ENCODE data around the gene DENND4A.
"Not testable (repeated sequence)": the region's sequence is repeated elsewhere in the genome, so short reads cannot be mapped to it uniquely, and the experiment has no call there.

The DENND4A gene

GRCh38 chr15:65818927-65819562 is 27.0 kb upstream of the DENND4A start:
- no peak for DNase-seq

DNA sequence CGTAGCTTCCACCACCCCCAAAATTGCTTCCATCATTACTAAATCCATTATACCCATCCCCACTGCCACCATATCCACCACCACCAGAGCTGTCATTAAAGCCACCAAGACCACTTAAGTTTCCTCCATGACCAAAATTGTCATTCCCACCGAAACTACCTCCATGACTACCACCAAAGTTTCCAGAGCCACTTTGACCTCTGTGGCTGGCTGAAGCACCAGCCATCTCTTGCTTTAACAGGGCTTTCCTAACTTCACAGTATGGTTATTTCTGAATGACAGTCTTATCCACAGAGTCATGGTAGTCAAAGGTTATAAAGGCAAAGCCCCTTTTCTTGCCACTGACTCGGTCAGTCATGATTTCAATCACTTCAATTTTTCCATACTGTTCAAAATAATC is 24.3 kb upstream of the DENND4A start:
- DNase-seq = no peak

DNA sequence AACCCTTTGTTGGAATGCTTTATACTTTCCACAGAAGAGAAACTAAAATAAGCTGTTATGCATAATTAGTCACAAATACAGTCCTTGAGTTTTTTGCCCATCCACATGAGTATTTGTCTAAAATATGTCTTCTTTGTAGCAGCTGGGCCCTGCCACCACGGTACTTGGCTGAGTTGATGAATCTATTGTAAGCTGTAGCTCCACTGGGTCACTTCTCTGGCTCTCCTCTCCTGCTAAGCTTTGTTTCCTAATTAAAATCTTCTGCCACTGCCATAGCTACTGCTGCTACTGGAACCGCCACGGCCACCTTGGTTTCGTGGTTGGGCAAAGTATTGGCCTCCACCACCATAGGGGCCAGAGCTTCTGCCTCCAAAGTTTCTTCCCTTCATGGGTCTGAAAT is 23.9 kb upstream of the DENND4A start:
- not testable (repeated sequence) for DNase-seq

DNA sequence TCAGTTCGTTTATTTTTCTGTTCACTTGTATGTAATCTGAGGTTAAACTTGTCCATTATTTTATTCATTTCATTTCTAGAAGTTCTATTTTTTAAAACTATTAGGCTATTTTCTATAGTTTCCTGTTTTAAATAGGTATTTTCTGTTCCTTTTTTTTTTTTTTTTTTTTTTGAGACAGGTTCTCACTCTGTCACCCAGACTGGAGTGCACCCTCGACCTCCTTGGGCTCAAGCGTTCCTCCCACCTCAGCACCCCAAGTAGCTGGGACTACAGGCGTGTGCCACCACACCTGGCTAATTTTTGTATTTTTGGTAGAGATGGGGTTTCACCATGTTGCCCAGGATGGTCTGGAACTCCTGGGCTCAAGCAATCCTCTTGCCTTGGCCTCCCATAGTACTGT is 22.2 kb upstream of the DENND4A start:
- not testable (repeated sequence) for DNase-seq

GRCh38 chr15:65812916-65813315 is 20.8 kb upstream of the DENND4A start:
- DNase-seq = no peak

DNA sequence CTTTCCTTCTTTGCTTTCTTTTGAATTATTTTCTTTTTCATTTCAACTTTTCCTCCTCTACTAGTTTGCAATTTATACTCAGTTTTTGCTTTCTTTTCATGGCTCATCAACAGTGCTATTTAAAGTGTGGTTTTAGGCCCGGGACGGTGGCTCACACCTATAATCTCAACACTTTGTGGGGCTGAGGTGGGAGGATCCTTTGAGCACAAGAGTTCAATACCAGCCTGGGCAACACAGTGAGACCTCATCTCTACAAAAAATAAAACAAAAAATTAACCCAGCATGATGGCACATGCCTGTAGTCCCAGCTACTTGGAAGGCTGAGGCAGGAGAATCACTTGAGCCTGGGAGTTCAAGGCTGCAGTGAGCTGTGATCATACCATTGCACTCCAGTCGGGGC is 20.4 kb upstream of the DENND4A start:
- DNase-seq = no peak

- no peak for DNase-seq
Observed at GRCh38 chr15:65811835-65812234, 19.7 kb upstream of the DENND4A start.

DNA sequence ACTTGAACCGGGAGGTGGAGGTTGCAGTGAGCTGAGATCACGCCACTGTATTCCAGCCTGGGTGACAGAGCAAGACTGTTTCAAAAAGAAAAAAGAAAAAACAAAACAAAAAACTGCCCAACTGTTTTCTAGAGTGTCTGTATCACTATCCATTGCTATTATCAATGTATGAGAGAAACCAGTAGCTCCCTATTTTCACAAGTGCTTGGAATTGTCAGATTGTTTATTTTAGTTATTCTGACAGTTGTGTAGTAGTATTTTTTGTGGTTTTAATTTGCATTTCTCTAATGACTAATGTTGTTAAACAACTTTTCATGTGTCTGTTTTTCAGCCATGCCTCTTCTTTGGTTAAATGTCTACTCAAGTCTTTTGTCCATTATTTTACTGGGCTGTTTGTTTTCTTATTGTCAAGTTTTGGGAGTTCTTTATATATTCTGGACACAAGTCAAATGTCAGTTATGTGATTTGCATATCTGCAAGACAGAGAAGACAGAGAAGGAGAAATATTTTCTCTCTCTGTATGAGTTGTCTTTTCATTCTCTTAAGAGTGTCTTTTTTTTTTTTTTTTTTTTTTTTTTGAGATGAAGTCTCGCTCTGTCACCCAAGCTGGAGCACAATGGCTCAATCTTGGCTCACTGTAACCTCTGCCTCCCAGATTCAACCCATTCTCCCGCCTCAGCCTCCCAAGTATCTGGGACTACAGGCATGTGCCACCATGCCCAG is 19.1 kb upstream of the DENND4A start:
- DNase-seq = not testable (repeated sequence)

GRCh38 chr15:65806397-65806796 is 14.3 kb upstream of the DENND4A start:
- no peak for DNase-seq

- no peak for DNase-seq
Observed at GRCh38 chr15:65805019-65805745, 13.1 kb upstream of the DENND4A start.

- DNase-seq = no peak
Observed at GRCh38 chr15:65804252-65804931, 12.3 kb upstream of the DENND4A start.

DNA sequence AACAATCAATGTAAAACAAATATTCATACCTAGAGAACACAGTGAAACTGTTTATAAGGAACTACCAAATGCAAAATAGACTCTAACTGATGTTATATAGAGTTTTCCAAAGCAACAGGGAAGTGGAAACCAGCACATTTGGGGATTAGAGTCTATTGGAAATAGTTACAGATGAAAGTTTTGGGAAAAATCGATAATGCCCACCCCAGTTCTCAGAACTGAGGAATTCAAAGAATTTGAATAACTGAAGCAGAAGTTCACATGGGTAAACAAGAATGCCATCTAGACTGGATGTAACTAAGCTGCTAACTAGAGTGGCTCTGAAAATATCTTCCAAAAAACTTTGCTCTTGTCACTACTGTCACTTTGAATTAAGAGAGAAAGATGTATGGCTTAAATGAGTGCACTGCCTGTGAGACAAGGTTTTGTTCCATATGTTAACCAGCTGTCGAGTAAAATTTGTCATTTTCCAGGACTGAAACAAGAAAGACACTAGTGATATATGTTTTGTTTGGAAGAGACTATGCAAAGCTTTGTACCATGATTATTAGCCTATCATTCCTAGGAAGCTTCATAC is 9.2 kb upstream of the DENND4A start:
- DNase-seq = no peak

GRCh38 chr15:65796610-65797078 is 4.6 kb upstream of the DENND4A start:
- DNase-seq = no peak

DNA sequence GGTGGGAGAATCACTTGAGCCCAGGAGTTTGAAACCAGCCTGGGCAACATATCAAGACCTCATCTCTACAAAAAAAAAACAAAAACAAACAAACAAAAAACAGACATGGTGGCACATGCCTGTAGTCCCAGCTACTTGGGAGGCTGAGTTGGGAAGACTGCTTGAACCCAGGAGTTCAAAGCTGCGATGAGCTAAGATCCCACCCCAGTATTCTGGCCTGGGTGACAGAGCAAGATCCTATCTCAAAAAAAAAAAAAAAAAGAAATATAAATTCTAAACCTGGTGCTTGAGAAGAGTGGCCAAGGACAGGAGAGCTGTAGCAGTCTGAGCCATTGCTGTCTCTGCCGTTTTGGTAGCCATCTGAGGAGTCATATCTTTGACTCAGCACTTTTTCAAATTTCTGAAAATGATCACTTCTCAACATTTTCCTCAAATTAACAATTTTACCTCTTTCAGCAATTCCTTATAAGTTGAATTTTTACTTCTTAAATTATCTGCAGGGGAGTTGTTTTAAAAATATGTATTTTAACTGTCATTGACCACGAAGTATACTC is 3.6 kb upstream of the DENND4A start:
- no peak for DNase-seq

- no peak for DNase-seq
Observed at GRCh38 chr15:65793818-65794104, 1.7 kb upstream of the DENND4A start.

- peak; percentile 58 for DNase-seq
Observed at GRCh38 chr15:65792988-65793817, 1.1 kb upstream of the DENND4A start.

- peak; percentile 83 for DNase-seq
Observed at GRCh38 chr15:65791335-65792137, 557 bp downstream of the DENND4A start.

DNA sequence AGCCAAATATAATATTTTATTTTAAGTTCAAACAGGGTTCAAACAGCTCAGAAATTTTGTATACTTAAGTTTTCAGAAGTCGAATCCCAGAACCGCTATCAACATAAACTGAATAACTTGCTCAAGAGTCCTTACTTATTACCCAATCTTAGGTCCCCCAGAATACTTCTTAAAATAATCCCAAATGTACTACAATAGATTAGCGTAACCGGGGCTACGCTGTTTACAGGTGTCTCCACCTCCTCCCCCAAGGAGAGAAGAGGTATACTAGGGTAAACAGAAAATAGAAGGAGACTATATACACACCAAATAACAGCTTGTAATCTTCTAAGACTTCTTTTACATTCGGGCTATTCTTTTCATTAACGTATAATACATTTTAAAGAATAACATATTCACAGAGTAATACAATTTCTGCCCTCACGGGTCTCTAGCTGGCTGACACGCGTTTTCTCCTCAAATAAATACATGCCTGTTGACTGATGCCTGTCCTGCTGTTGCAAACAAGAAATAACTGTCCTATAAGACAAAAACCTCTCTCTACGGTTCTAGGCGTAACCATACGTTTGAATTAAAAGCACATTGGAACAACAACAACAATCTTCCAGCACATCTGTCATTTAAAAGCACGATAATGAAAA is 1.3 kb downstream of the DENND4A start:
- peak; percentile 62 for DNase-seq

DNA sequence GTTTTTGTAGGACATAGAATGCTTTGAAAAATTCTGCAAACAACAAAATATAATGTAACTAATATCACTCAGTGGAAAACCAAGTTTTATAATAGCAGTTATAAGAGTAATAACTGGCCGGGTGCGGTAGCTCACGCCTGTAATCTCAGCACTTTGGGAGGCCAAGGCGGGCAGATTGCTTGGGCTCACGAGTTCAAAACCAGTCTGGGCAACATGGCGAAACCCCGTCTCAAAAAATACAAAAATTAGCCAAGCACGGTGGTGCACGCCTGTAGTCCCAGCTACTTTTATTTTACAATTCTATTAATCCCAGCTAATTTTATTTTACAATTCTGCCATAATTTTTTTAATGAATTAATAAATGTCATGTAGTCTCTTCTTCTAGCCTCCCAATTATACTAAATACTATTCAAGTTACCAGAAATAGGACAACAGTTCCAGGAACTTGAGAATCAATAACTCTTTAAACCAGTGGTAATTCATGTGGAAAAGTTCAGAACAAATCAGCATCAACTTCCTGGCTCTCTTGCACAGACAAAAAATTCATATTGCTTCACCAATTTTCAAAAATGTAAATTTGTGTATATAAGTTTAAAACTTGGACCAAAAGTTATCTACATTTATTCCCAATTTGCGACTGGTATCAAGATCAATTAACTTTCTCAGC is 2.2 kb downstream of the DENND4A start:
- peak; percentile 61 for DNase-seq

- DNase-seq = peak; percentile 58
Observed at GRCh38 chr15:65789105-65789504, 3.0 kb downstream of the DENND4A start.

Data from activated effector memory CD4-positive, alpha-beta T cell treated with anti-CD3 and anti-CD28 coated beads, Interleukin-2, amount 50 U/mL, for 16 hours (primary cell).